ENCODE data around the gene RNF168. TPM values are rescaled to one million over a fixed set of nuclear protein-coding genes. Genes with fewer than 3 reads are reported as not detected.

Gene RNF168
- polyA plus RNA-seq, 1 donor (not counting 4 experiments of a cell fraction or from before 2014, with no cell fraction given), result 7.2 TPM

DNA sequence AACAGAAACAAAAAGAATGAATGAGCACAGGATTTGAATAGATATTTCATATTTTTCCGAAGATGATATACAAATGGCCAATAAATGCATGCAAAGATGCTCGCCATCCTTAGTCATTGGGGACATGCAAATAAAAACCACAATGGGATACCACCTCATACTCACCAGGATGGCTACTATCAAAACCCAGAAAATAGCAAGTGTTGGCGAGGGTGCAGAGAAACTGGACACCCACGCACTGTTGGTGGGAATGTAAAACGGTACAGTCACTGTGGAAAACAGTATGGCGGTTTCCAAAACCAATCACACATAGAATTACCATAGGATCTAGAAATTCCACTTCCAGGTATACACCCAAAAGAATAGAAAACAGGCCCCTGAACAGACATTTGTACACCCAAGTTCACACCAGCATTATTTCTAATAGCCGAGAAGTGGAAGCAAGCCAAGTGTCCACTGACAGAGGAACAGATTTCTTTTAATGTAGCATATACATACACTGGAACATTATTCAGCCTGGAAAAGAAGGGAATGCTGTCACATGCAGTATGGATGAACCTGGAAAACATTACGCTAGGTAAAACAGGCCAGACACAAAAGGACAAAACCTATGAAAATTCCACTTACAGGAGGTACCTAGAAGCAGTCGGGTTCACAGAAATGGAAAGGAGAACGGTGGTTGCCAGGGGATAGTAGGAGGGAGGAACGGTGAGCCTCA lies 3.6 kb downstream of the RNF168 start:
- TF ChIP-seq, protein P1, sequence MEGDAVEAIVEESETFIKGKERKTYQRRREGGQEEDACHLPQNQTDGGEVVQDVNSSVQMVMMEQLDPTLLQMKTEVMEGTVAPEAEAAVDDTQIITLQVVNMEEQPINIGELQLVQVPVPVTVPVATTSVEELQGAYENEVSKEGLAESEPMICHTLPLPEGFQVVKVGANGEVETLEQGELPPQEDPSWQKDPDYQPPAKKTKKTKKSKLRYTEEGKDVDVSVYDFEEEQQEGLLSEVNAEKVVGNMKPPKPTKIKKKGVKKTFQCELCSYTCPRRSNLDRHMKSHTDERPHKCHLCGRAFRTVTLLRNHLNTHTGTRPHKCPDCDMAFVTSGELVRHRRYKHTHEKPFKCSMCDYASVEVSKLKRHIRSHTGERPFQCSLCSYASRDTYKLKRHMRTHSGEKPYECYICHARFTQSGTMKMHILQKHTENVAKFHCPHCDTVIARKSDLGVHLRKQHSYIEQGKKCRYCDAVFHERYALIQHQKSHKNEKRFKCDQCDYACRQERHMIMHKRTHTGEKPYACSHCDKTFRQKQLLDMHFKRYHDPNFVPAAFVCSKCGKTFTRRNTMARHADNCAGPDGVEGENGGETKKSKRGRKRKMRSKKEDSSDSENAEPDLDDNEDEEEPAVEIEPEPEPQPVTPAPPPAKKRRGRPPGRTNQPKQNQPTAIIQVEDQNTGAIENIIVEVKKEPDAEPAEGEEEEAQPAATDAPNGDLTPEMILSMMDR (optimal IDR thresholded peaks at IDR 0.05 in 1 of 3, IDR thresholded peaks at IDR 0.05 in 1 of 3, conservative IDR thresholded peaks at IDR 0.05 in 1 of 3; ENCODE audit: extremely low read depth in 1 of 3, insufficient read depth in 2 of 3, low read length in 3 of 3), result no peak
- TF ChIP-seq EZH2 (IDR thresholded peaks at IDR 0.05; ENCODE audit: low read length), result no peak
- peaks cover 75% of the 10 kb centered on the region for H3K79me2 ChIP-seq (ENCODE audit: control insufficient read depth, insufficient read depth, low read length)
- peak overlapping the region; percentile 63 to 66 (median 64) for H3K4me3 ChIP-seq (ENCODE audit: control insufficient read depth in 2 of 3, extremely low read depth in 1 of 3, insufficient read depth in 2 of 3, low read depth in 1 of 3, low read length in 3 of 3)
- dilution Hi-C loops (cut with MboI; ENCODE audit: extremely low pct_ligation_motif_present, low sequenced_read_pairs), result loop anchor here (25.0 kb wide), 1 partner anchor 238 kb away; no protein-coding TSS in a partner anchor
- DNase-seq (ENCODE audit: low read depth, low spot score), result no peak
- H4K20me1 ChIP-seq (ENCODE audit: control insufficient read depth, extremely low read depth, insufficient read depth, low read length), result no peaks in the 10 kb centered on the region
- no peaks in the 10 kb centered on the region for H3K9me1 ChIP-seq (ENCODE audit: control insufficient read depth, extremely low read depth, insufficient read depth, low read length)
- H3K4me2 ChIP-seq (ENCODE audit: control insufficient read depth, extremely low read depth, insufficient read depth, low read depth, low read length), result peak overlapping the region; percentile 88
- peaks cover 0 to 3% of the 10 kb centered on the region in 2 experiments for H3K36me3 ChIP-seq (ENCODE audit: control insufficient read depth in 2 of 2, extremely low read depth in 1 of 2, insufficient read depth in 2 of 2, low read length in 2 of 2)
- H3K9me3 ChIP-seq (ENCODE audit: control insufficient read depth, low read depth, low read length), result no peaks in the 10 kb centered on the region
- peak overlapping the region; percentile 59 for H2AFZ ChIP-seq (ENCODE audit: control insufficient read depth, low read length)
- peak overlapping the region; percentile 91 for H3K9ac ChIP-seq (ENCODE audit: control insufficient read depth, extremely low read depth, insufficient read depth, low read length)
- H3K27me3 ChIP-seq (ENCODE audit: control insufficient read depth, extremely low read depth, insufficient read depth, low read length), result no peaks in the 10 kb centered on the region
- no peak for FAIRE-seq
- H3K27ac ChIP-seq (ENCODE audit: control insufficient read depth, insufficient read depth, low read length), result peak overlapping the region; percentile 84
- peaks cover 17% of the 10 kb centered on the region for H3K4me1 ChIP-seq (ENCODE audit: control insufficient read depth, extremely low read depth, insufficient read depth, low read length)

DNA sequence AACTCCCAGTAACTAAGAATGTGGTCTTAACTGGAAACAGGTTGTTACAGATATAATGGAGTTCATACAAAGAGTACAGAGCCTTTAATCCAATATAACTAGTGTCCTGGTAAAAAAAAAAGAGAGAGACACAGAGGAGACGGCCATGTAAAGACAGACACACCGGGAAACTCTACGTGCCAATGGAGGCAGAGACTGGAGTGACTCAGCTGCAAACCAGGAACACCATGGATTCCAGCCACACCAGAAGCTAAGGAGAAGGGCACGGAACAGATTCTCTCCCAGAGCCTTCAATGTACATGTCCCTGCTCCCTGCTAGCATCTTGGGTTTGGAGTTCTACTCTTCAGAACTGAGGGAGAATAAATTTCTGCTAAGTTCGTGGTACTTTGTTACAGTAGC lies 4.5 kb downstream of the RNF168 start:
- H3K4me3 ChIP-seq (ENCODE audit: control insufficient read depth in 2 of 3, extremely low read depth in 1 of 3, insufficient read depth in 2 of 3, low read depth in 1 of 3, low read length in 3 of 3), result peak overlapping the region; percentile 7 to 64 (median 56)
- peaks cover 17% of the 10 kb centered on the region for H3K4me1 ChIP-seq (ENCODE audit: control insufficient read depth, extremely low read depth, insufficient read depth, low read length)
- H3K9ac ChIP-seq (ENCODE audit: control insufficient read depth, extremely low read depth, insufficient read depth, low read length), result peak overlapping the region; percentile 62
- H3K4me2 ChIP-seq (ENCODE audit: control insufficient read depth, extremely low read depth, insufficient read depth, low read depth, low read length), result peak overlapping the region; percentile 88
- no peak for DNase-seq (ENCODE audit: low read depth, low spot score)
- H3K79me2 ChIP-seq (ENCODE audit: control insufficient read depth, insufficient read depth, low read length), result peaks cover 84% of the 10 kb centered on the region
- H3K27me3 ChIP-seq (ENCODE audit: control insufficient read depth, extremely low read depth, insufficient read depth, low read length), result no peaks in the 10 kb centered on the region
- TF ChIP-seq EZH2 (IDR thresholded peaks at IDR 0.05; ENCODE audit: low read length), result no peak
- TF ChIP-seq, protein P1 (optimal IDR thresholded peaks at IDR 0.05 in 1 of 3, IDR thresholded peaks at IDR 0.05 in 1 of 3, conservative IDR thresholded peaks at IDR 0.05 in 1 of 3; ENCODE audit: extremely low read depth in 1 of 3, insufficient read depth in 2 of 3, low read length in 3 of 3), result no peak
- H3K9me3 ChIP-seq (ENCODE audit: control insufficient read depth, low read depth, low read length), result no peaks in the 10 kb centered on the region
- H3K9me1 ChIP-seq (ENCODE audit: control insufficient read depth, extremely low read depth, insufficient read depth, low read length), result no peaks in the 10 kb centered on the region
- no peaks in the 10 kb centered on the region for H4K20me1 ChIP-seq (ENCODE audit: control insufficient read depth, extremely low read depth, insufficient read depth, low read length)
- peak overlapping the region; percentile 64 for H2AFZ ChIP-seq (ENCODE audit: control insufficient read depth, low read length)
- peak overlapping the region; percentile 84 for H3K27ac ChIP-seq (ENCODE audit: control insufficient read depth, insufficient read depth, low read length)
- peak; percentile 67 for FAIRE-seq
- dilution Hi-C loops (cut with MboI; ENCODE audit: extremely low pct_ligation_motif_present, low sequenced_read_pairs), result no loop called here
- H3K36me3 ChIP-seq (ENCODE audit: control insufficient read depth in 2 of 2, extremely low read depth in 1 of 2, insufficient read depth in 2 of 2, low read length in 2 of 2), result peaks cover 0 to 3% of the 10 kb centered on the region in 2 experiments
